Suppressor macrophage (primary cell): ENCODE data around the gene NTMT1.

Experiments
- DNase-seq, 4 experiments: peaks; one replicate each; pipeline ENCODE4 v3.0.0-alpha.2; 2020 to 2022

Gene NTMT1

GRCh38 chr9:129681924-129682323 is 56.0 kb downstream of the NTMT1 start:
- no peak for DNase-seq

DNA sequence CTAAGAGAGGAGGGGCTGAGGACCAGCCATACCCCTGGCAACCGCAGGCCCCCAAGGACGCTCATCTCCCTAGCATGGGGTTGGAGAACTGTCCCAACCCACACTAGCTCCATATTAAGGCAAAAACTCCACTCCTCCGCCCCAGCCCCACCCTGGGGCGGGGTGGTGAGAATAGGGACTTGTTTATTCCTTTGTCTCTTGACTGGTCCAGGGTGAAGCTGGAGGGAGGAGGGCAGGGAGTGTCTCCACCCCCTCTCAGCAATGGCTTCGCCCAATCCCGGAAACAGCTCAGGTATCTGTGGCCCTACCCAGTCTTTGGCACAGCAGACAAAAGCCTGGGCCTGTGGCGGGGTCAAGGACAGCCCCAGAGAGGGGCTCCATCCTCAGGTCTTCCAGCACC is 56.4 kb downstream of the NTMT1 start:
- DNase-seq = no peak

DNA sequence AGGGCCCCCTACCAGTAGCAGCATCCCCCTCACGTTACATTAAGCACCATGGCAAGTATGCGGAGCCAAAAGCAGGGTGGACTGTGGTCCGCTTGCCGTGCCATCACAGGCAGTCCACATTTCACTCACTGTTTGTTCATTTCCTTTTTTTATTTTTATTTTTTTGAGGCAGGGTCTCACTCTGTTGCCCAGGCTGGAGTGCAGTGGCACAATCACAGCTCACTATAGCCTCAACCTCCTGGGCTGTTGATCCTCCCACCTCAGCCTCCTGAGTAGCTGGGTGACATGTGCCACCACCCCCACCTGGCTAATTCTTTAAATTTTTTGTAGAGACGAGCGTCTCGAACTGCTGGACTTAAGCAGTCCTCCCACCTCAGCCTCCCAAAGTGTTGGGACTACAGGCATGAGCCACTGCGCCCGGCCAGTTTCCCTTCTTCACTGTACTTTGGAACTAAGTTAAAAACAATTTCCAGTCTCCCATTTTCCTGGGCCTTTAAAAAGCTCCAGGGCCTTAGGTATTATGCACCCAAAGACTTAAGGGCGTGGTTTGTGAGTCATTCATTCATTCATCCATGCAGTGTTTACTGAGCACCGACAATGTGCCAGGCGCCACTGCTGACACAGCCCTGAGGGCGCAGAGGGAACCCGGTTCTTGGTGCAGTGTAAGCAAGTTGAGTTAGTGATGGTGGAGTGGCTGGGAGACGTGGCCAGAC is 59.4 kb downstream of the NTMT1 start:
- DNase-seq = no peak
